ENCODE data around the gene LGI4. TPM values are rescaled to one million over a fixed set of nuclear protein-coding genes. Genes with fewer than 3 reads are reported as not detected.

LGI4 gene
- total and polyA plus RNA-seq, 2 experiments from 2014 or later, result 3.4 to 4.3 TPM

DNA sequence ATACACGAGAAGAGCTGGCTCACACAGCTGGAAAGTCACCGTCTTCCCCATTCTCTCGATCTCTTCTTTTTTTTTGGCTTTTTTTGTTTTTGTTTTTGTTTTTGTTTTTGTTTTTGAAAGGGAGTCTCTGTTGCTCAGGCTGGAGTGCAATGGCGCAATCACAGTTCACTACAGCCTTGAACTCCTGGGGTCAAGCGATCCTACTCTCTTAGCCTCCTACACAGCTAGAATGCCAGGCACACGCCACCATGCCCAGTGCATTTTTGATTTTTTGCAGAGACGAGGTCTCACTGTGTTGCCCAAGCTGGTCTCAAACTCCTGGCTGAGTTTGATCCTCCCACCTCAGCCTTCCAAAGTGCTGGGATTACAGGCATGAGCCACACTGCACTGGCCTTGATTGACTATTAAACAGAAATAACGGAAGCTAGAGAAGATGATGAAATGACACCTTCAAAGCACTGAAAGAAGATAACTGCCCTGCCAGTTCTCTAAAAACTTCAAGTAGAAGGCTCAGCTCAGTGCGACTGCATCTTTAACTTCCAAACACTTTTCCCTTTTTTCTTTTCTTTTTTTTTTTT lies 15.2 kb downstream of the LGI4 start:
- 0 out of 2 replicates have a peak overlapping the region, but pooled peaks have one; percentile 56 for H2AFZ ChIP-seq
- no peaks in the 10 kb centered on the region; the same call in 2 of the 3 replicates for H3K9me3 Mint-ChIP-seq
- no peaks in the 10 kb centered on the region for H3K36me3 ChIP-seq (ENCODE audit: insufficient read depth)
- no peaks in the 10 kb centered on the region for H3K36me3 Mint-ChIP-seq (ENCODE audit: low read depth)
- H3K27ac ChIP-seq (ENCODE audit: low read depth), result no peak overlapping the region
- no peak overlapping the region for H3K27ac Mint-ChIP-seq
- H3K9me2 ChIP-seq (ENCODE audit: insufficient read depth), result no peaks in the 10 kb centered on the region
- no peaks in the 10 kb centered on the region for H3K27me3 ChIP-seq (ENCODE audit: insufficient read depth)
- no peak for ATAC-seq
- no peak overlapping the region for H3K4me2 ChIP-seq
- no peak overlapping the region for H3K4me3 ChIP-seq
- peaks cover 26% of the 10 kb centered on the region for H3K4me1 ChIP-seq (ENCODE audit: insufficient read depth)
- H4K20me1 ChIP-seq (replicated peaks; ENCODE audit: insufficient read depth), result no peaks in the 10 kb centered on the region
- H3K4me1 Mint-ChIP-seq, result peaks cover 45% of the 10 kb centered on the region
- no peaks in the 10 kb centered on the region for H3F3A ChIP-seq (replicated peaks; ENCODE audit: low read depth)
- H3K27me3 Mint-ChIP-seq (ENCODE audit: insufficient read depth, low read depth, poor library complexity), result peaks cover 15% of the 10 kb centered on the region
- no peak overlapping the region for H3K4me3 Mint-ChIP-seq
- no peak for DNase-seq (ENCODE audit: low spot score)
- TF ChIP-seq STAT1 (IDR thresholded peaks at IDR 0.05; ENCODE audit: unreplicated experiment) (no peak), EZH2phosphoT487 (IDR thresholded peaks at IDR 0.05; ENCODE audit: unreplicated experiment) (no peak), JUNB (IDR thresholded peaks at IDR 0.05; ENCODE audit: unreplicated experiment) (no peak), NANOG (IDR thresholded peaks at IDR 0.05; ENCODE audit: borderline replicate concordance) (no peak), ZNF331 (CRISPR knock-in tag; IDR thresholded peaks at IDR 0.05; ENCODE audit: low read depth) (no peak)
- TF ChIP-seq, protein P1, sequence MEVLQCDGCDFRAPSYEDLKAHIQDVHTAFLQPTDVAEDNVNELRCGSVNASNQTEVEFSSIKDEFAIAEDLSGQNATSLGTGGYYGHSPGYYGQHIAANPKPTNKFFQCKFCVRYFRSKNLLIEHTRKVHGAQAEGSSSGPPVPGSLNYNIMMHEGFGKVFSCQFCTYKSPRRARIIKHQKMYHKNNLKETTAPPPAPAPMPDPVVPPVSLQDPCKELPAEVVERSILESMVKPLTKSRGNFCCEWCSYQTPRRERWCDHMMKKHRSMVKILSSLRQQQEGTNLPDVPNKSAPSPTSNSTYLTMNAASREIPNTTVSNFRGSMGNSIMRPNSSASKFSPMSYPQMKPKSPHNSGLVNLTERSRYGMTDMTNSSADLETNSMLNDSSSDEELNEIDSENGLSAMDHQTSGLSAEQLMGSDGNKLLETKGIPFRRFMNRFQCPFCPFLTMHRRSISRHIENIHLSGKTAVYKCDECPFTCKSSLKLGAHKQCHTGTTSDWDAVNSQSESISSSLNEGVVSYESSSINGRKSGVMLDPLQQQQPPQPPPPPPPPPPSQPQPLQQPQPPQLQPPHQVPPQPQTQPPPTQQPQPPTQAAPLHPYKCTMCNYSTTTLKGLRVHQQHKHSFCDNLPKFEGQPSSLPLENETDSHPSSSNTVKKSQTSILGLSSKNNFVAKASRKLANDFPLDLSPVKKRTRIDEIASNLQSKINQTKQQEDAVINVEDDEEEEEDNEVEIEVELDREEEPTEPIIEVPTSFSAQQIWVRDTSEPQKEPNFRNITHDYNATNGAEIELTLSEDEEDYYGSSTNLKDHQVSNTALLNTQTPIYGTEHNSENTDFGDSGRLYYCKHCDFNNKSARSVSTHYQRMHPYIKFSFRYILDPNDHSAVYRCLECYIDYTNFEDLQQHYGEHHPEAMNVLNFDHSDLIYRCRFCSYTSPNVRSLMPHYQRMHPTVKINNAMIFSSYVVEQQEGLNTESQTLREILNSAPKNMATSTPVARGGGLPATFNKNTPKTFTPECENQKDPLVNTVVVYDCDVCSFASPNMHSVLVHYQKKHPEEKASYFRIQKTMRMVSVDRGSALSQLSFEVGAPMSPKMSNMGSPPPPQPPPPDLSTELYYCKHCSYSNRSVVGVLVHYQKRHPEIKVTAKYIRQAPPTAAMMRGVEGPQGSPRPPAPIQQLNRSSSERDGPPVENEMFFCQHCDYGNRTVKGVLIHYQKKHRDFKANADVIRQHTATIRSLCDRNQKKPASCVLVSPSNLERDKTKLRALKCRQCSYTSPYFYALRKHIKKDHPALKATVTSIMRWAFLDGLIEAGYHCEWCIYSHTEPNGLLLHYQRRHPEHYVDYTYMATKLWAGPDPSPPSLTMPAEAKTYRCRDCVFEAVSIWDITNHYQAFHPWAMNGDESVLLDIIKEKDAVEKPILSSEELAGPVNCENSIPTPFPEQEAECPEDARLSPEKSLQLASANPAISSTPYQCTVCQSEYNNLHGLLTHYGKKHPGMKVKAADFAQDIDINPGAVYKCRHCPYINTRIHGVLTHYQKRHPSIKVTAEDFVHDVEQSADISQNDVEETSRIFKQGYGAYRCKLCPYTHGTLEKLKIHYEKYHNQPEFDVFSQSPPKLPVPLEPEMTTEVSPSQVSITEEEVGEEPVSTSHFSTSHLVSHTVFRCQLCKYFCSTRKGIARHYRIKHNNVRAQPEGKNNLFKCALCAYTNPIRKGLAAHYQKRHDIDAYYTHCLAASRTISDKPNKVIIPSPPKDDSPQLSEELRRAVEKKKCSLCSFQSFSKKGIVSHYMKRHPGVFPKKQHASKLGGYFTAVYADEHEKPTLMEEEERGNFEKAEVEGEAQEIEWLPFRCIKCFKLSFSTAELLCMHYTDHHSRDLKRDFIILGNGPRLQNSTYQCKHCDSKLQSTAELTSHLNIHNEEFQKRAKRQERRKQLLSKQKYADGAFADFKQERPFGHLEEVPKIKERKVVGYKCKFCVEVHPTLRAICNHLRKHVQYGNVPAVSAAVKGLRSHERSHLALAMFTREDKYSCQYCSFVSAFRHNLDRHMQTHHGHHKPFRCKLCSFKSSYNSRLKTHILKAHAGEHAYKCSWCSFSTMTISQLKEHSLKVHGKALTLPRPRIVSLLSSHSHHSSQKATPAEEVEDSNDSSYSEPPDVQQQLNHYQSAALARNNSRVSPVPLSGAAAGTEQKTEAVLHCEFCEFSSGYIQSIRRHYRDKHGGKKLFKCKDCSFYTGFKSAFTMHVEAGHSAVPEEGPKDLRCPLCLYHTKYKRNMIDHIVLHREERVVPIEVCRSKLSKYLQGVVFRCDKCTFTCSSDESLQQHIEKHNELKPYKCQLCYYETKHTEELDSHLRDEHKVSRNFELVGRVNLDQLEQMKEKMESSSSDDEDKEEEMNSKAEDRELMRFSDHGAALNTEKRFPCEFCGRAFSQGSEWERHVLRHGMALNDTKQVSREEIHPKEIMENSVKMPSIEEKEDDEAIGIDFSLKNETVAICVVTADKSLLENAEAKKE (CRISPR knock-in tag; IDR thresholded peaks at IDR 0.05), result no peak
- H3K79me2 ChIP-seq (replicated peaks; ENCODE audit: insufficient read depth), result no peaks in the 10 kb centered on the region

DNA sequence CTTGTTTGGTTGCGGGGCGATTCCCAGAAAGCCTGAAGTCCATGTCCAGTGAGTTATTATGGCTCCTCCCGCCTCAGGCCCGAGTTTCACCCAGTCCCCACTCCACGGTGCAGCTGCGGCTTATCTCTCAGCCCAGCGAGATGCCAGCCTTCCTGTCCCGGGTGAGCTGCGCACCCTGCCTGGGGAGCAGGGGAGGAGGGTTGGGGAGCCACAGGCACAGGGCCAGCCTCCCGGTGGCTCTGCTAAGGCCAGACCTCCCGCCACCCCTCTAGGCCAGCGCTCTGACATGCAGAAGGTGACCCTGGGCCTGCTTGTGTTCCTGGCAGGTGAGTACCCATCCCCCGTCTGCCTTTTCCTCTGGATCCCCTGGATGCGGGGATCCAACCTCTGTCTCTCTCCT lies 15.8 kb downstream of the LGI4 start:
- H3K9me2 ChIP-seq (ENCODE audit: insufficient read depth), result no peaks in the 10 kb centered on the region
- no peaks in the 10 kb centered on the region for H3K27me3 ChIP-seq (ENCODE audit: insufficient read depth)
- Mint-ChIP-seq H3K27me3 (ENCODE audit: insufficient read depth, low read depth, poor library complexity) (peaks cover 19% of the 10 kb centered on the region), H3K4me1 (peaks cover 47% of the 10 kb centered on the region), H3K9me3 (no peaks in the 10 kb centered on the region; the same call in 2 of the 3 replicates), H3K36me3 (ENCODE audit: low read depth) (no peaks in the 10 kb centered on the region), H3K4me3 (no peak overlapping the region), H3K27ac (no peak overlapping the region)
- no peak overlapping the region for H3K4me2 ChIP-seq
- no peak overlapping the region for H3K27ac ChIP-seq (ENCODE audit: low read depth)
- ATAC-seq (peak; percentile 6; the same call in 2 of the 3 replicates), DNase-seq (ENCODE audit: low spot score) (no peak)
- H3K4me3 ChIP-seq, result no peak overlapping the region
- peaks cover 28% of the 10 kb centered on the region for H3K4me1 ChIP-seq (ENCODE audit: insufficient read depth)
- H3F3A ChIP-seq (replicated peaks; ENCODE audit: low read depth), result no peaks in the 10 kb centered on the region
- no peaks in the 10 kb centered on the region for H3K36me3 ChIP-seq (ENCODE audit: insufficient read depth)
- H3K79me2 ChIP-seq (replicated peaks; ENCODE audit: insufficient read depth), result no peaks in the 10 kb centered on the region
- H4K20me1 ChIP-seq (replicated peaks; ENCODE audit: insufficient read depth), result no peaks in the 10 kb centered on the region
- peak overlapping the region; percentile 56 for H2AFZ ChIP-seq
- TF ChIP-seq, protein P2, sequence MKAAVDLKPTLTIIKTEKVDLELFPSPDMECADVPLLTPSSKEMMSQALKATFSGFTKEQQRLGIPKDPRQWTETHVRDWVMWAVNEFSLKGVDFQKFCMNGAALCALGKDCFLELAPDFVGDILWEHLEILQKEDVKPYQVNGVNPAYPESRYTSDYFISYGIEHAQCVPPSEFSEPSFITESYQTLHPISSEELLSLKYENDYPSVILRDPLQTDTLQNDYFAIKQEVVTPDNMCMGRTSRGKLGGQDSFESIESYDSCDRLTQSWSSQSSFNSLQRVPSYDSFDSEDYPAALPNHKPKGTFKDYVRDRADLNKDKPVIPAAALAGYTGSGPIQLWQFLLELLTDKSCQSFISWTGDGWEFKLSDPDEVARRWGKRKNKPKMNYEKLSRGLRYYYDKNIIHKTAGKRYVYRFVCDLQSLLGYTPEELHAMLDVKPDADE (IDR thresholded peaks at IDR 0.05), result no peak
- TF ChIP-seq, protein P3, sequence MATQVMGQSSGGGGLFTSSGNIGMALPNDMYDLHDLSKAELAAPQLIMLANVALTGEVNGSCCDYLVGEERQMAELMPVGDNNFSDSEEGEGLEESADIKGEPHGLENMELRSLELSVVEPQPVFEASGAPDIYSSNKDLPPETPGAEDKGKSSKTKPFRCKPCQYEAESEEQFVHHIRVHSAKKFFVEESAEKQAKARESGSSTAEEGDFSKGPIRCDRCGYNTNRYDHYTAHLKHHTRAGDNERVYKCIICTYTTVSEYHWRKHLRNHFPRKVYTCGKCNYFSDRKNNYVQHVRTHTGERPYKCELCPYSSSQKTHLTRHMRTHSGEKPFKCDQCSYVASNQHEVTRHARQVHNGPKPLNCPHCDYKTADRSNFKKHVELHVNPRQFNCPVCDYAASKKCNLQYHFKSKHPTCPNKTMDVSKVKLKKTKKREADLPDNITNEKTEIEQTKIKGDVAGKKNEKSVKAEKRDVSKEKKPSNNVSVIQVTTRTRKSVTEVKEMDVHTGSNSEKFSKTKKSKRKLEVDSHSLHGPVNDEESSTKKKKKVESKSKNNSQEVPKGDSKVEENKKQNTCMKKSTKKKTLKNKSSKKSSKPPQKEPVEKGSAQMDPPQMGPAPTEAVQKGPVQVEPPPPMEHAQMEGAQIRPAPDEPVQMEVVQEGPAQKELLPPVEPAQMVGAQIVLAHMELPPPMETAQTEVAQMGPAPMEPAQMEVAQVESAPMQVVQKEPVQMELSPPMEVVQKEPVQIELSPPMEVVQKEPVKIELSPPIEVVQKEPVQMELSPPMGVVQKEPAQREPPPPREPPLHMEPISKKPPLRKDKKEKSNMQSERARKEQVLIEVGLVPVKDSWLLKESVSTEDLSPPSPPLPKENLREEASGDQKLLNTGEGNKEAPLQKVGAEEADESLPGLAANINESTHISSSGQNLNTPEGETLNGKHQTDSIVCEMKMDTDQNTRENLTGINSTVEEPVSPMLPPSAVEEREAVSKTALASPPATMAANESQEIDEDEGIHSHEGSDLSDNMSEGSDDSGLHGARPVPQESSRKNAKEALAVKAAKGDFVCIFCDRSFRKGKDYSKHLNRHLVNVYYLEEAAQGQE (IDR thresholded peaks at IDR 0.05; ENCODE audit: unreplicated experiment), result no peak
- TF ChIP-seq EZH2 (IDR thresholded peaks at IDR 0.05; ENCODE audit: low read depth, unreplicated experiment) (no peak), ZNF114 (CRISPR knock-in tag; IDR thresholded peaks at IDR 0.05) (no peak), EZH2phosphoT487 (IDR thresholded peaks at IDR 0.05; ENCODE audit: unreplicated experiment) (no peak), JUNB (IDR thresholded peaks at IDR 0.05; ENCODE audit: unreplicated experiment) (no peak), ZNF331 (CRISPR knock-in tag; IDR thresholded peaks at IDR 0.05; ENCODE audit: low read depth) (no peak)

All from GM23338 (cell line).